GM18502 (cell line): ENCODE data around the gene GRIN2C.
A peak's percentile ranks its signal among the peaks of the same experiment; 100 is the strongest.
"Not testable (repeated sequence)": the region's sequence is repeated elsewhere in the genome, so short reads cannot be mapped to it uniquely, and the experiment has no call there.

ENCODE experiments used
- ATAC-seq: cut with Tn5 transposase; IDR thresholded peaks from one replicate; pipeline ENCODE4 v1.9.1; 2021; ENCODE audit warnings: mild to moderate bottlenecking; ENCODE audit not compliant: unreplicated experiment, poor library complexity

The GRIN2C gene

DNA sequence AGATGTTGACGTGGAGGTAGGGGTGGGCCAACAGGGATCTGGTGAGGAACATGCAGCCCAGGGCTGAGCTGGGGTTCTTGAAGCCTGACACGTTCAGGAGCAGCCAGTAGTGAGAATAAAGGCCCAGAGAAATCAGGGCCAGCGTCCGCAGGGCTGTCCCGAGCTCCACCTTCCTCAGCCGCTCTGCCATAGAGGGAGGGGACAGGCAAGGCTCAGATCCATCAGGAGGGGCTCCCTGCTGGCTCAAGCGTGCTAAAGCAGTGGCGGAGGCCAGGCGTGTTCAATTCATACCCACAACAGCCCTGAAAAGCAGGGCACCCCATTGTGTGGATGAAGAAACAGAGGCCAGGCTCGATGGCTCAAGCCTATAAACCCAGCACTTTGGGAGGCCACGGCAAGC, 21.4 kb upstream of the GRIN2C start:
- no peak for ATAC-seq

DNA sequence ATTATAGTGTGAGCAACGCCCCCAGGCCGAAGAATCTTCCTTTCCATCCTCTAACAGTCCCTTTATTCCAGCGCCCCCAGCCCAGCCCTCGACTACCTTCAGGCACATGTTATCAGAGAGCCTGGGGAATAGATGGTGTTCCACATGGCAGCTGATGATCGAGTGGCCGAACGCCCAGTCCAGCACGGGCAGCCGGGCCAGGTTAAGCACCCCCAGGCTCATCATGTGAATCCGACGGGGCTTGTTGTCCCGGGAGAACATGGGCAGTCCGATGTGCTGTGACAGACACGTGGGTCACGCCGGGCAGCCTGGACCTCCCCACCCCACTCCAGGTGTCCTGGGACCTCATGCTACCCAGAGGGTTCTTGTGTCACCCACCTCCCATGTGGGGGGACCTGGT, 19.6 kb upstream of the GRIN2C start:
- ATAC-seq: no peak

DNA sequence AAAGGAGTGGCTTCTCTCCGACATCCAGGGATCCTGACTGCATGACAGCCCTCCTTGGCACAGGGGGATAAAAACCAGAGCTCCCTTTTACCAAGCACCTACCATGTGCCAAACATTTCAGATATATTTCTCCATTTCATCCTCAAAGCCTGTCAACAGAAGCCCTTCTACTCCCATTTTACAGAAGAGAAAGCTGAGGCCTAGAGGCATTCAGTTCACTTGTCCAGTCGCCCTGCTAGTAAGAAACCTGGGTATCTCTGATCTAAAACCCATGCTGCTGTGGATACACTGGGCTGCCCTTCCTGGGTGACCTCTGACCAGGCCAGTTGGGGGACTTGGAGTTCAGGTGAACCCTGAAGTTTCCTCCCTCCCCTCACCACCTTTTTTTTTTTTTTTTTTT, 19.0 kb upstream of the GRIN2C start:
- no peak for ATAC-seq

DNA sequence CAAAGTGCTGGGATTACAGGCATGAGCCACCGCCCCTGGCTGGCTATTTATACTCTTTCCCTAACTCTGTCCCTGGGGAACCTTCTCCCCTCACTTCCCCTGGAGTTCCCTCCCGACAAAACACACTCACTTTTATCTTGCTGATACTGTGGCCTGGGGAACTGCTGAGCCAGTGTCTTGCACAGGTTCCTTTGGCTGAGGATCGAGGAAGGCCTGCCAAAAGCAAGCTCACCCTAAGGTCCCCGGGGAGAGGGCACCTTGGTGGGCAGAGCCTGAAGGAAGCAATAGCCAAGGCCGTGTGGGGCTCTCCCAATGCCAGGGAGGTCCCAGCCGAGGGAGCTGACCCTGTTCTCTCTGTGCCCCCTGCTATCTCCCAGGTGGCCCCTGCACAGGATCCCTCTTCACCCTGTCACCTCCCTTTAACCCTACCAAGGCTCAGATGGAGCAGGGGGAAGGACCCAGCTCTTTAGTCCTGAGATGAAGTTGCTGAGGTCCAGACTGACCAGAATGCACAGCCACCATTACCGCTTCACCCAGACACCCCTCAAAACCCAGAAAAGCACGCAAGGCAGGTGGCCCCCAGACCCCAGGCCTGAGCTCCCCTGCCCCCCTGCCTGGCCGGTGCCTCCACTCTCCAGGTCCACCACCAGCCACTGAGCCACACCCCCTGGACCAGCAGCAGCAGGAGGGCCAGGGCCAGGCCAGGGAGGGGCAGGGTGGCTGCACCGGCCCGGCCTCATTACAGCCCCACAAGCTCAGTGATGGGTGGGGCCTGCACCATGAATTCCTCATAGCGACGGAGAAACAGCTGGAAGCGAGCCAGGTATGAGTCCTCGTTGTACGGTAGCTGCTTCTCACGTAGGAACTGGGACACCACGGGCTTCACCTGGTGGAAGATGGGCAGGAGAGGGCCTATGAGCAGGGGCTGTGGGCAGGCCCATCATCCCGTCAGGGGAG, 18.2 kb upstream of the GRIN2C start:
- no peak for ATAC-seq

DNA sequence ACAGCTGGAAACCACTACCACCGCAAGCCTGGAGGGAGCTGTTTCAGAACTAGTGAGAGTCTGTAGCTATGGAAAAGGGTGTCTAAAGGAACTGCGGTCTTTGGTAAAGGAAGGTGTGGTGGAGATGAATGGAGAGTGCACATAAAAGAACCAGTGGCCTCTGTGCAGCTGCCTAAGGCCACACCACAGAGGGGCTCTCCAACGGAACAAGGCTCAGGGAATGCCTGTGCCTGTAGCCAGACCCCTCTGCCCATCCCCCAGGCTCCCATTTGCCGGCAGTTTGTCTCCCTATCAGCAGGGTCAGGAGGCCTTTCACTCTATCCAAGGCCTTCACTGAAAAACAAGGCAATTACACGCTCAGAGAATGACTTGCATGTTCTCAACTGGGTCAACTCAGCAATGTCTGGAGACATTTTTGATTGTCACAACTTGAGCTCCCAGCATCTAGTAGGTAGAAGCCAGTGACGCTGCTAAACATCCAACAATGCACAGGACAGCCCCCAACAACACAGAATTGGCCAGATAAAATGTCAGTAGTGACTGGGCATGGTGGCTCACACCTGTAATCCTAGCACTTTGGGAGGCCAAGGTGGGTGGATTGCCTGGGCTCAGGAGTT, 16.4 kb upstream of the GRIN2C start:
- ATAC-seq: no peak

DNA sequence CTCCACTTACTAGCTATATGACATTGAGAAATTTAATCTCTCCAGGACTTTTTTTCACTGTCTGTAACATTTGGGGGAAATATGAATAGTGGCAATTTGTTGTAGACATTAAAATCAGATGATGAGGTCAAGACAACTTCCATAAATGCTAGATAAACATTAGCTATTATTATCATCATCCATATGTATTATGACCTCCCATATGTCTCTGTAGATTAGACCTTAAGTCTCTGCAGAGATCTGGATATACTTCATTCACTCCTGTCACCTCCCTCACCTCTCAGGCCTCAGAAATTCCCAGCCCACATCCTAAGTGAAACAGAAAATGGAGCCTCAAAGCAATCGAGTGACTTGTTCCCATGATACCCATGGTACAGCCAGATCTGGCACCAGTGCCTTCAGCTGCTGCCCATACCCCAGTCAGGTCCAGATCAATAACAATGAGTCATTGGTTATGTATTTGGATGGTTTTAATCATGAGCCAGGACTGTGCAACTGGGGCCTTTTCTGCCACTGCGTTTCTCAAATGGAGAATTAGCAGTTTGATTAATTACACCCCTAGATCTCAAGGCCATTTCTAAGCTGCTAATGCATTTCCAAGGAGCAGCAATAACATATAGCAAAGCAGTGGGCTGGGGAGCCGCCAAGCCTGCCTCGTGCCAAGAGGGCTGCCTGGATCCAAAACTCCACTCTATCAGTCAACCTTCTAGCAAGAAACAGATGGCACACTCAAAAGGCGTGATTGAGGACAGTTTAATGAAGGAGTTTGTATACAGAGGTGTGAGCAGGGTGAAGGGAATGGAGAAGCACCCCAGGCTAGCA, 15.7 kb upstream of the GRIN2C start:
- no peak for ATAC-seq

DNA sequence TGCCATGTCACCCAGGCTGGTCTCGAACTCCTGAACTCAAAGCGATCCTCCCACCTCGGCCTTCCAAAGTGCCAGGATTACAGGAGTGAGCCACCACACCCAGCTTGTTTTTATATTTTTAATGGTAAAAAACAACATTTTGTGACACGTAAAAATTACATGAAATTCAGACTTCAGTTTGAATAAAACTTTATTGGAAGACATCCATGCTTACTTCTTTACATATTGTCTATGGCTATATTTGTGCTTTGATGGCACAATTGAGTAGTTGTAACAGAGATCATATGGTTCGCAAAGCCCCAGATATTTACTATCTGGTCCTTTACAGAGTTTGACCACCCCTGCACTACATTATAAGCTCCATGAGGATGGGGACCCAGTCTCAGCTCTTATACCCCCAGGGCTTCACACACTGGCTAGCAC, 14.9 kb upstream of the GRIN2C start:
- no peak for ATAC-seq

DNA sequence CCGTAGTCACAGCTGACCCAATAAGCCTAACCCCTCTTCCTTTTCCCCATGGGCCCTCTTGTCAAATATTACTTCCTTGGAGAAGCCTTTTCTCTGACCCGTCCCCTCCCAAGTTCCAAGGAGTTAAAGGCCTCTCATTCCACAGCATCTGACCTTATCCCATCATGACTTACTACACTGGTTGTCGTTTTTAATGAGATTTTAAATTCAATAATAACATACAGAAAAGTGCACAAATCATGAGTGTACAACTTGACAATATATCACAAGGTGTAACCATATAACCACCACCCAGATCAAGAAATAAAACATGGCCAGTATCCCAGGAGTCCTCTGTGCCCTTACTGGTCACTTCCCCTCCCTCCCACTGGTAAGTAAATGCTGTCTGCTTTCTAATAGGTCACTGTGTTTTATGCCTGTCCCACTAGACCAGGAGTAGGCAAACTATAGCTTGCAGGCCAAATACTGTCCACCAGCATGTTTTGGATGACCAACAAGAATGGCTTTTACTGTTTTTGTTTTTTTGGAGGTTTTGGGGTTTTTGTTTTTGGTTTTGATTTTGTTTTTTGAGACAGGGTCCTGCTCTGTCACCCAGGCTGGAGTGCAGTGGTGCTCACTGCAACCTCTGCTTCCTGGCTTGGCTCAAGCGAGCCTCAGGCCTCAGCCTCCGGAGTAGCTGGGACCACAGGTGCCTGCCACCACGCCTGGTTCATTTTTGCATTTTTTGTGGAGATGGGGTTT, 14.4 kb upstream of the GRIN2C start:
- no peak for ATAC-seq

DNA sequence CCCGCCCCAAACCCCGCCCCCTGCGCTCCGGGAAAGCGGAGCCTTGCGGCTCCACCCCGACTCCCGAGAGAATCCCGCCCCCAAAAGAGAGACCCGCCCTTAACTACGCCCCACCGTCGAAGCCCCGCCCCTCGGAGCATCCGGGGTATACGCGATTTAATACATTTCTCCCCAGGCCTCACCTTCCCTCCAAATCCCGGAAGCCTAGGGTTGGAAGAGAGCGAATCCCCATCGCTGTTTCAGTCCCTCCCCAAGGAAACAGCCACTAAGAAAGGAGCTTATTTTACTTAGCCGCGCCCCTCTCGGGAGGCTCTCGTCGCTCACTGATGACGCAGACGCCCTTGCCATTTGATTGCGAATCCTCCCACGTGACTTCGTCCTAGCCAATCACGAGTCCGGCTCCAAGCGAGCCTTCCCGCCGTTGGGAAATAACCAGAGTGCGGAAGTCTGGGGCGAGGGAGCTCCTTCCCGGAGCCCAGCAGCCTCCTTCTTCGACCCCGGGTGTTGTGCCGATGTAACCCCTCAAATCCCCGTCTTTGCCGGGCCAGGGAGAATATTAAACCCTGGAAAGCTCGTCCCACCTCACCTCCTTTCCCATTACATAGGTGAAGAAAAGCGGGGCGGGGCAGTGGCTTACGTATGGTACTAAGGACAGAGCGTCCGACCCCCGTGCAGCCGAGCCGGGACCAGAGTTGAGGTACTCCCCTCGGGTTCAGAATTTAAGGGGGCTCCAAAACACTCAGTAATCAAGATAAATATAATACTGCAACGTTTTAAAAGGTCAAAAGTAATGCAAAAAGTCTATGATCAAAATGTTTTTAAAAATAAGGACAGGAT, 13.6 kb upstream of the GRIN2C start:
- peak; percentile 91 for ATAC-seq

DNA sequence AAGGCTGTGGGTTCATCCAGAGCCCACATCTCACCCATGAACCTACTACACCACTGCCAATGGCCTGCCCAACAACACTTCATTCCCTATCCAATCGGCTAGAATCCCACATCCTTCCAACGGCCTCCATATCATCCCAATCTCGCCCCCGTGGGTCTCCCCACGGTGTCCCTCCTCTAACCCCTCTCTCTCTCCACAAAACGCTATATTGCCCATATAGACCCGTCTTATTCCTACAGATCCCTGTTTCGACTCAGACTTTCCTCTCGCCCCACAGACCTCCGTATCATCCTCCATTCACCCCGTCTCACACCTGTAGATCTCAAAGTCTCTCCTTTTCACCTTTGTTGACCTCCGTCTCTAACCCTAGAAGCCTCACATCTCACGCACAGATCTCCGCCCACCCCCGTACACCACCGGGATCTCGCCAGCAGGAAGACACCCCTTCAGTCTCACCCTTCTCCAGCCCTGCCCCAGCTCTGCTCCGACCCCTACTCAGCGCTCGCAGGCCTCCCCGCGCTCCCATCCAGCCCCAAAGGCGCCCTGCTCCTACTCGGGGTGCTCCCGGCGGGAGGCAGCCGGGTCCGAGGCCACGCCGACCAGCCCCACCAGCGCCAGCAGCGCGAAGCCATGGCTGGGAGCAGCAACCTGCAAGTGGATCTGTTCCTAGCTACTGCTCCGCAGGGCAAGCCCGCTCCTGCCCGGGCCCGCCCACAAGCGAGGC, 12.8 kb upstream of the GRIN2C start, which contains the start of gene FDXR:
FDXR (minus strand) TSS at position 682 of the 724 bp plus-strand sequence; CDS start at position 632, 50 bp downstream.
- no peak for ATAC-seq

DNA sequence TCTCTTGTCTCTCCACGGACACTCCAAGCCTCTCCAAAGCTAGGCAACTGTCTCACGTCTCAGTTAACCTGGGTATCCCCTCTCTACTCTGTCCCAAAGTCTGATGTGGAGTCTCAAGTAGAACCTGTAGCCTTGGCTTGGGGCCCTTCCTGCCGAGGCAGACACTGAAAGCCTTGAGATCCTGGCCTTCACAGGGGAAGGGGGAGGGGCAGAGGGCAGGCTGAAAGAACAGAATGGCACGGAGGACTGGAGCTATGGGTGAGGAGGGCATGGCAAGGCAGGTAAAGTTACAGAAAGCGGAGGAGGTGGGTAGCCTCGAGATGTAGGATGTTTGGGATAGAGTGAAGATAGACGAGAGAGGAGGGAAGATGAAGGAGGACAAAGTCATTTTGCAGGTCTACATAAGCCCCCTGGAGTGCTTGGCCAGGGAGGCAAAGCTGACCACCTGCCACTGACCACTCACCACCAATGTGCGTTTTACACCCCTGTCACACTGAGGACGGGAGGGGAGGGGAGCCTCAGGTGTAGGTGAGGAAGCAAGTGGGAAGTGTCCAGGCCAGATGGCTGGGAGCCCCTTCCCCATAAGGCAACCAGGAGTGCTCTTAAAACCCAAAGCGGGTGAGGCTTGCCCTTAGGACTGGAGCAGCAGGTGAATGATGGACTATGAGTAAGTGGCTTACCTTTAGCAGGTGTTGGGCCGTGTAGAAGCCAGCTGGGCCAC, 11.8 kb upstream of the GRIN2C start:
- ATAC-seq: no peak

DNA sequence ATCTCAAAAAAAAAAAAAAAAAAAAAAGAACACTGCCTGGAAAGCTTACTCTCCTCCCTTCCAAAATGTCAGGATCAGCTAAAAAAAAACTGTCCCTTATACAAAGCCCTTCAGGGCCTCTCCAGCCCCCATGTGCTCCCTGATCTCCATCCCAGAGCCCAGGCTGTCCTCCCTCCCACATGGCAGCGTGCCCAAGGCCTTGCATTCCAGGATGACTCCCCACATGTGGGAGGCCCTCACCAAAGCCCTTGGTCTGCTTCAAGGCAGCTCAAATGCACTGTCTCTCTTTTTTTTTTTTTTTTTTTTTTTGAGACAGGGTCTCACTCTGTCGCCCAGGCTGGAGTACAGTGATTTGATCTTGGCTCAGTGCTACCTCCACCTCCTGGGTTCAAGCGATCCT, 10.8 kb upstream of the GRIN2C start:
- ATAC-seq: no peak

DNA sequence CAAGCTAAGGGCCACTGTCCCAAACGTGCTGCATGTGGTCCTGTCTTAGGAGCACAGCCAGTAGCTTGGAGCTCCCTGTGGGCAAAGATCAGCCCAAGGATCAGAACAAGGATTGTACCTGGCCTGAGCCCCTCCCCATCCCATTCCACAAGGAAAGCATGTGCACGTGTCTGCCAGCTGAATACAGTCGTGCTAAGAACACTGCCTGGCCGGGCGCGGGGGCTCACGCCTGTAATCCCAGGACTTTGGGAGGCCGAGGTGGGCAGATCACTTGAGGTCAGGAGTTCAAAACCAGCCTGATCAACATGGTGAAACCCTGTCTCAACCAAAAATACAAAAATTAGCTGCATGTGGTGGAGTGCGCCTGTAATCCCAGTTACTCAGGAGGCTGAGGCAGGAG, 10.3 kb upstream of the GRIN2C start:
- not testable (repeated sequence) for ATAC-seq

DNA sequence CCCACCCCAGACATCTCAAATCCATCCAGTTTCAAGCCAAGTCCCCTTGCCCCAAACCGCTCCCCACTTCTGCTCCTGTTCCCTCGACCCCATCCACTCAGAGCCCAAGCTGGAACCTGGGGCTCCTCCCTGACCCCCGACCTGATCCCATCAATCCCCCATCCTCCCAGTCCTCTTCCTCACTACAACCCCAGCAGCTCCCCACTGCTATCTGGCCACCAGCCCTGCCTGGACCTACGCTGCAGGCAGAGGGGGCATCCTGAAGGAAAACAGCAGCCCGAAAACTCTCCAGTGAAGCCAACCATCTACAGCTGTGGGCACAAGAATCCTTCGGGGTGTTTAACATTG, 9.2 kb upstream of the GRIN2C start:
- no peak for ATAC-seq

DNA sequence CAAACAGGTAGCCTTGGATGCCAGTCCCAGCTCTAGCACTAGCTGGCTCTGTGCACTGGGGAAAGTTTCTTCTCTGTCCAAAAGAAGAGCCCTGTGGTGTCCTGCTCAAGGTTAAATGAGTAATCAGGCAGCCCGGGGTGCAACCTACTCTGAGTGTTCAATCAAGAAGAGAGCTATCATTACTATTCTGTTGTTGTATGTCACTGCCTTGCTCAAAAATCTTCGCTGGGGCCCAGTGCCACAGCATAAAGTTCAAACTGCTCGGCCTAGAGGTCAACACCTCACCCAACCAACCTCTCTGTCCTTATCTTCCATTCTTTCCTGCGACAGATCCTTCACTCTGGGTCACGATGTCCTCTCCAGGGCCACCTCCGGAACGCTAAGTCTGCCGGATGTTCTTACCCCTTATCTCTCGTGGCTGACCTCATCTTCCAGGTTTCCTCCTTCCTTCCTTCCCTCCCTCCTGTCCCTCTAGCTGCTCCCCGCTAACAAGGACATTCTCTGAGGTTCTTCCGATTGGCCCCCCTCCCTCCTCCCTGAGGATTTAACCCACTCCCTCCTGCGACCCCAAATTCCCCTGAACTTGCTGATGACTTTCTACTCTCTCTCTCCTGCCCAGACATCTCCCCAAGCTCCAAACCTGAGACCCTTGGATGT, 8.7 kb upstream of the GRIN2C start:
- ATAC-seq: no peak

DNA sequence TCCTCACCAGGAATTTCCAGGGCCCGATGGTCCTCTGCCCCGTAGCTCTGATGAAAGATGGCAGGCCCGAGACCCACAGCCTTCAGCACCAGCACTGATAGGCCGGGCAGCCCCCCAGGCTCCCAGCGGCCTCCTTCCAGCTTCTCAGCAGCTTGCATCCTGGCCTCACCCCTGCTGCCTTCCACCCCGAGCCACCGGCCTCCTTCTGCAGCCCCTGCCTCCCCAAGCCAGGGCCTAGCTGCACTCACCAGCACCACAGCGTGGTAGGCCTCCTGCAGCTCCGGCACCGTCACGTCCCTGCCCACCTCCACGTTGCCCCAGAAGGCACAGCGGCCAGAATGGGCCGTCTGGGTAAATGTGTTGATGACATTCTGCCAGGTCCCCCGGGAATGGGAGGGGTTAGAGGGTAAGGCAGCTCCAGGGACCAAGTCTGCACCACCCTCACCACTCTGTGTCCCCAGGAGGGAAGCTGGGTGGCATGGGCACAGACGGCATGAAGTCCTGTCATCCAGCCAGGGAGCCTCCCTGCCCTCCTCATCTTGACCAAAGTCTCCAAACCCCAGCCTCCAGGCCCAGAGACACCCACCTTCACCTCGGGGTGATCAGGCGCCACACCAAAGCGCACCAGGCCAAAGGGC, 6.6 kb upstream of the GRIN2C start:
- no peak for ATAC-seq
